Vagina (tissue), 2 donors: Measurements from ENCODE around the gene CTDSP2. TPM values are rescaled to one million over a fixed set of nuclear protein-coding genes. Genes with fewer than 3 reads are reported as not detected.
"Not testable (repeated sequence)": the region's sequence is repeated elsewhere in the genome, so short reads cannot be mapped to it uniquely, and the experiment has no call there.

Source experiments
- DNase-seq, 2 donors: peaks; one replicate each; pipeline ENCODE4 v3.0.0-alpha.2; 2017; ENCODE audit errors: extremely low spot score in 2 of 2
- H3K27ac ChIP-seq: fragments of 200-600 bp; sonication (generic); one replicate; pipeline ENCODE4 v1.5.1; 2019
- H3K27me3 ChIP-seq: fragments of 200-600 bp; sonication (generic); one replicate; pipeline ENCODE4 v1.5.1; 2019
- H3K36me3 ChIP-seq, 2 donors: fragments of 200-600 bp; sonication (generic); one replicate each; pipeline ENCODE4 v1.5.1; 2017 to 2019
- H3K4me1 ChIP-seq: fragments of 200-600 bp; sonication (generic); one replicate; pipeline ENCODE4 v1.5.1; 2019
- H3K4me3 ChIP-seq, 2 donors: fragments of 200-600 bp; sonication (generic); 1 replicate in 1 of 2; 2 replicates in 1 of 2; pipeline ENCODE4 v1.5.1; 2016 to 2019
- H3K9me3 ChIP-seq: fragments of 200-600 bp; sonication (generic); one replicate; pipeline ENCODE4 v1.5.1; 2019
- POLR2A ChIP-seq, 2 donors: fragments of 450-650 bp; IDR thresholded peaks; one replicate each; pipeline ENCODE4 v1.6.1; 2017; ENCODE audit warnings: antibody characterized with exemption in 2 of 2, mild to moderate bottlenecking in 2 of 2, moderate library complexity in 2 of 2
- POLR2AphosphoS5 ChIP-seq, 2 donors: sonication (generic); formaldehyde crosslinking; IDR thresholded peaks; one replicate each; pipeline ENCODE4 v1.9.0; 2017; ENCODE audit warnings: antibody characterized with exemption in 2 of 2, mild to moderate bottlenecking in 2 of 2, low read depth in 1 of 2; ENCODE audit not compliant: insufficient read depth in 1 of 2
- intact Hi-C: fragments of 100-400 bp; cut with DNase I; formaldehyde crosslinking; loops from one replicate; pipeline ENCODE4 v1.15.1; 2023
- total RNA-seq: library from RNA; depleted of rRNA; stranded (reverse); fragments of >200 nt; gene quantifications from one replicate; pipeline ENCODE4 v1.2.3, GENCODE V29; 2016
- TF ChIP-seq, protein P1 (sequence below), 3 experiments: fragments of 450-650 bp in 2 of 3; fragments of 200-600 bp in 1 of 3; sonication (generic) in 1 of 3; IDR thresholded peaks; one replicate each; pipeline ENCODE4 v1.5.1; 2017 to 2019; ENCODE audit warnings: antibody characterized with exemption in 3 of 3, mild to moderate bottlenecking in 2 of 3, moderate library complexity in 2 of 3

CTDSP2 gene
- total RNA-seq, 1 donor from 2014 or later, result 108 TPM

DNA sequence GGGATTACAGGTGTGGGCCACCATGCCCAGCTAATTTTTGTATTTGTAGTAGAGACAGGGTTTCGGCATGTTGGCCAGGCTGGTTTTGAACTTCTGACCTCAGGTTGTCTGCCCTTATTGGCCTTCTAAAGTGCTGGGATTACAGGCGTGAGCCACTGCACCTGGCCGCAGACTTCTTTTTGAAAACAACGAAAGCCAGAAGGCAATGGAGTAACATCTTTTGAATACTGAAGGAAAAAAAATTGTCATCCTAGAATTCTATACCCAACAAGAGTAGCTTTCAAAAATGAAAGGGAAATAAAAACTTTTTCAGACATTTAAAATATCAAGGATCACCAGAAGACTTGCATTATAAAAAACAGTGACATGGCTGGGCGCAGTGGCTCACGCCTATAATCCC lies 38.7 kb upstream of the CTDSP2 start:
- Histone ChIP-seq H3K27ac (no peak overlapping the region), H3K27me3 (no peaks in the 10 kb centered on the region), H3K36me3 (no peaks in the 10 kb centered on the region), H3K9me3 (no peaks in the 10 kb centered on the region), H3K4me1 (peaks cover 35% of the 10 kb centered on the region), H3K4me3 (no peak overlapping the region)
- intact Hi-C loops, result no loop called here
- DNase-seq, result no peak
- TF ChIP-seq POLR2A (IDR thresholded peaks at IDR 0.05) (no peak), POLR2AphosphoS5 (IDR thresholded peaks at IDR 0.05; ENCODE audit: insufficient read depth in 1 of 2, low read depth in 1 of 2) (no peak)
- TF ChIP-seq, protein P1, sequence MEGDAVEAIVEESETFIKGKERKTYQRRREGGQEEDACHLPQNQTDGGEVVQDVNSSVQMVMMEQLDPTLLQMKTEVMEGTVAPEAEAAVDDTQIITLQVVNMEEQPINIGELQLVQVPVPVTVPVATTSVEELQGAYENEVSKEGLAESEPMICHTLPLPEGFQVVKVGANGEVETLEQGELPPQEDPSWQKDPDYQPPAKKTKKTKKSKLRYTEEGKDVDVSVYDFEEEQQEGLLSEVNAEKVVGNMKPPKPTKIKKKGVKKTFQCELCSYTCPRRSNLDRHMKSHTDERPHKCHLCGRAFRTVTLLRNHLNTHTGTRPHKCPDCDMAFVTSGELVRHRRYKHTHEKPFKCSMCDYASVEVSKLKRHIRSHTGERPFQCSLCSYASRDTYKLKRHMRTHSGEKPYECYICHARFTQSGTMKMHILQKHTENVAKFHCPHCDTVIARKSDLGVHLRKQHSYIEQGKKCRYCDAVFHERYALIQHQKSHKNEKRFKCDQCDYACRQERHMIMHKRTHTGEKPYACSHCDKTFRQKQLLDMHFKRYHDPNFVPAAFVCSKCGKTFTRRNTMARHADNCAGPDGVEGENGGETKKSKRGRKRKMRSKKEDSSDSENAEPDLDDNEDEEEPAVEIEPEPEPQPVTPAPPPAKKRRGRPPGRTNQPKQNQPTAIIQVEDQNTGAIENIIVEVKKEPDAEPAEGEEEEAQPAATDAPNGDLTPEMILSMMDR (IDR thresholded peaks at IDR 0.05), result no peak

GRCh38 chr12:57883700-57884099 lies 37.2 kb upstream of the CTDSP2 start:
- H3K27me3 ChIP-seq, result no peaks in the 10 kb centered on the region
- H3K4me3 ChIP-seq, result no peak overlapping the region
- no peak for DNase-seq
- H3K4me1 ChIP-seq, result peaks cover 20% of the 10 kb centered on the region
- intact Hi-C loops, result no loop called here
- TF ChIP-seq, protein P1 (IDR thresholded peaks at IDR 0.05), result no peak
- no peaks in the 10 kb centered on the region for H3K9me3 ChIP-seq
- H3K27ac ChIP-seq, result no peak overlapping the region
- H3K36me3 ChIP-seq, result no peaks in the 10 kb centered on the region

DNA sequence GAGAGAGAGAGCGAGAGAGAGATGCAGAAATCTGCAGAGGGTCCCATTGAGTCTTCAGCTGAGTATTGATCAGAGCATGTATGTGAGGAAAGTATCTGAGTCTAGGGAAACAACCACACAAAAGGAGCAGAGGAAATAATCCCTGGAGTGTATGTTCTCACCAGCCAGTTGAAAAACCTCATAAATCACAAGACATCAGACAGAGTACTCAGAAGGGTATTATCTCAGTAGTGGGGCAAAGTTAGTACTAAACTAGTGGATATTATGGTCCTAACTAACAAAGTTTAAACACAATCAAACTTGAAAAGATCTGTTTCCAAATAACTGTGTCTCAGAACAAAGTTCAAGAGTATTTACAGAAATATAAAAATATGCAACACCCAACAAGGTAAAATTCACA lies 36.5 kb upstream of the CTDSP2 start:
- Histone ChIP-seq H3K4me3 (no peak overlapping the region), H3K27ac (no peak overlapping the region), H3K4me1 (peaks cover 13% of the 10 kb centered on the region), H3K9me3 (no peaks in the 10 kb centered on the region), H3K27me3 (no peaks in the 10 kb centered on the region), H3K36me3 (no peaks in the 10 kb centered on the region)
- DNase-seq, result no peak
- intact Hi-C loops, result no loop called here
- TF ChIP-seq, protein P1 (IDR thresholded peaks at IDR 0.05), result no peak
- TF ChIP-seq POLR2A (IDR thresholded peaks at IDR 0.05), result no peak

DNA sequence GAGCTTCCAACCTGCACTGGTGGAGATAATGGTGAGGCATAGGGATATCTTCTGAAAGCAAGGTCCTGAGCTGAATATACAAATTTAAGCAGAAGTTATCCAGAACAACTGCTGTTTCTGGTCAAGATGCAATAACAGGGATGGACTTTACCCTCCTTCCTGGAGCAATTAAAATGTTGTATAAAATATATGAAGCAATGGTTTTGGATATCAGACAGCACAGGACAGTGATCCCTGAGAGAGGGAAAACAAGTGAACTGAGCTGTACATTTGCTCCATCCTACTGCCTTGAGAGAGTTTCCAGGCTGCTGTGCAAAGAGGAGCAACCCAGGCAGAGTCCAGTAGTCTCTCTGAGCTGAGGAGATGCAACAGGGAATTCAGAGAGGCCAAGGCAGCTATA lies 36.0 kb upstream of the CTDSP2 start:
- Histone ChIP-seq H3K4me1 (peaks cover 8% of the 10 kb centered on the region), H3K4me3 (no peak overlapping the region), H3K27me3 (no peaks in the 10 kb centered on the region), H3K27ac (no peak overlapping the region), H3K36me3 (no peaks in the 10 kb centered on the region), H3K9me3 (no peaks in the 10 kb centered on the region)
- intact Hi-C loops, result no loop called here
- DNase-seq, result no peak
- TF ChIP-seq, protein P1 (IDR thresholded peaks at IDR 0.05), result no peak
- TF ChIP-seq POLR2A (IDR thresholded peaks at IDR 0.05) (no peak), POLR2AphosphoS5 (IDR thresholded peaks at IDR 0.05; ENCODE audit: insufficient read depth in 1 of 2, low read depth in 1 of 2) (no peak)

DNA sequence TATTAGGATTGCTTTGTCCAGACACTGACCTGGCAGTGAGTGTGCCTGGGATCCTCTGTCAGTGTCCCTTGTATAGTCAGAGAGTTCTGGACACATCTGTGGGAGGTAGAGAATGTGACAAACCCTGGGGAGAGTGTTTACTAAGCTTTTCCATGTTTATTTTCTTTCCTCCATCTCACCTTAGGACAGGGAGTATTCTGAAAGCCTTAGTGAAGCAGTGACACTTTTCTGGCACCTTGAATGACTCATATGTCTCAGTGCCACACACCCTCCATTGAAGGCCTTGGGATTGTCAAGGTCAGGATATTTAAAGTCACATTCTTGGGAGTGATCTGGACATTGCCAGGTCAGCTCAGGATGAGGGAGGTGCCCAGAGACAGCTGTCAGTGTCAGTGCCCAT lies 34.9 kb upstream of the CTDSP2 start:
- H3K4me3 ChIP-seq, result no peak overlapping the region
- TF ChIP-seq, protein P1 (IDR thresholded peaks at IDR 0.05), result no peak
- TF ChIP-seq POLR2AphosphoS5 (IDR thresholded peaks at IDR 0.05; ENCODE audit: insufficient read depth in 1 of 2, low read depth in 1 of 2) (no peak), POLR2A (IDR thresholded peaks at IDR 0.05) (no peak)
- no peaks in the 10 kb centered on the region for H3K36me3 ChIP-seq
- H3K9me3 ChIP-seq, result no peaks in the 10 kb centered on the region
- H3K4me1 ChIP-seq, result no peaks in the 10 kb centered on the region
- intact Hi-C loops, result no loop called here
- H3K27ac ChIP-seq, result no peak overlapping the region
- DNase-seq, result no peak
- no peaks in the 10 kb centered on the region for H3K27me3 ChIP-seq

DNA sequence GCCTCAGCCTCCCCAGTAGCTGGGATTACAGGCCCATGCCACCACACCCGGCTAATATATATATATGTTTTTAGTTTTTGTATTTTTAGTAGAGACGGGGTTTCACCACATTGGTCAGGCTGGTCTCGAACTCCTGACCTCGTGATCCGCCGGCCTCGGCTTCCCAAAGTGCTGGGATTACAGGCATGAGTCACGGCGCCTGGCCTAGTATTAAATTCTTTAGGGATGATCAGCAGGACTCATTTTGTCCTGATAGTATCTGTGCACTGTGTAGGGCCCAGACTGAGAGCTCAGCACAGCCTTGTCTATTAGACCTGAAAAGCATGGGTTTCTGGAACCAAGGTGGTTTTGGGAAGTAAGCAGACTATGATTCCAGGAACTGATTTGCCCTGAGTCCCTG lies 34.5 kb upstream of the CTDSP2 start:
- DNase-seq, H3K4me1 ChIP-seq, H3K9me3 ChIP-seq, H3K27ac ChIP-seq, H3K27me3 ChIP-seq, intact Hi-C loops, H3K4me3 ChIP-seq, H3K36me3 ChIP-seq: not testable (repeated sequence)
